Prostate gland (tissue), 2 donors: ENCODE results near the gene KCND3. TPM values are rescaled to one million over a fixed set of nuclear protein-coding genes. Genes with fewer than 3 reads are reported as not detected.
A peak's percentile ranks its signal among the peaks of the same experiment; 100 is the strongest.
"Not testable (repeated sequence)": the region's sequence is repeated elsewhere in the genome, so short reads cannot be mapped to it uniquely, and the experiment has no call there.

Experiments
- DNase-seq: peaks from one replicate; pipeline ENCODE4 v3.0.0-alpha.2; 2019; ENCODE audit warnings: low spot score
- H3K27ac ChIP-seq, 2 donors: fragments of 200-600 bp; sonication (generic); 2 replicates each; pipeline ENCODE4 v1.5.1; 2017 to 2019
- H3K27me3 ChIP-seq: fragments of 200-600 bp; sonication (generic); replicated peaks from 2 replicates; pipeline ENCODE4 v1.5.1; 2019; ENCODE audit not compliant: insufficient read depth
- H3K36me3 ChIP-seq, 2 donors: fragments of 200-600 bp; sonication (generic); 1 replicate in 1 of 2; 2 replicates in 1 of 2; pipeline versions ENCODE4 v1.5.1 to v1.8.1; 2017 to 2019
- H3K4me1 ChIP-seq: fragments of 200-600 bp; sonication (generic); replicated peaks from 2 replicates; pipeline ENCODE4 v1.5.1; 2019
- H3K4me3 ChIP-seq, 2 donors: fragments of 200-600 bp; sonication (generic); 2 replicates each; pipeline ENCODE4 v1.5.1; 2017 to 2019
- H3K9me3 ChIP-seq: fragments of 200-600 bp; sonication (generic); 2 replicates; pipeline ENCODE4 v1.5.1; 2017
- CTCF ChIP-seq, 4 experiments: fragments of 200-600 bp in 2 of 4; fragments of 450-650 bp in 2 of 4; sonication (generic) in 2 of 4; IDR thresholded peaks; 1 replicate in 3 of 4; 2 replicates in 1 of 4; pipeline ENCODE4 v1.5.1; 2016 to 2019; ENCODE audit warnings: antibody characterized with exemption in 4 of 4, mild to moderate bottlenecking in 2 of 4, moderate library complexity in 2 of 4
- POLR2A ChIP-seq: fragments of 450-650 bp; IDR thresholded peaks from one replicate; pipeline ENCODE4 v1.6.1; 2016; ENCODE audit warnings: antibody characterized with exemption, mild to moderate bottlenecking
- POLR2AphosphoS5 ChIP-seq: sonication (generic); formaldehyde crosslinking; IDR thresholded peaks from one replicate; pipeline ENCODE4 v1.6.1; 2017; ENCODE audit warnings: antibody characterized with exemption
- WGBS: methylation state at CpG from one replicate; pipeline ENCODE4 v1.1.5; 2018; 5-methylcytosine and 5-hydroxymethylcytosine counted together
- intact Hi-C: fragments of 100-400 bp; cut with DNase I; formaldehyde crosslinking; loops from one replicate; pipeline ENCODE4 v1.14.2; 2022
- total RNA-seq, 2 donors: library from RNA; depleted of rRNA; stranded (reverse); fragments of >200 nt; gene quantifications; one replicate each; pipeline ENCODE4 v1.1.0, GENCODE V29; 2016

KCND3 gene
- total RNA-seq, 2 donors from 2014 or later = 17.1 to 27.3 TPM

DNA sequence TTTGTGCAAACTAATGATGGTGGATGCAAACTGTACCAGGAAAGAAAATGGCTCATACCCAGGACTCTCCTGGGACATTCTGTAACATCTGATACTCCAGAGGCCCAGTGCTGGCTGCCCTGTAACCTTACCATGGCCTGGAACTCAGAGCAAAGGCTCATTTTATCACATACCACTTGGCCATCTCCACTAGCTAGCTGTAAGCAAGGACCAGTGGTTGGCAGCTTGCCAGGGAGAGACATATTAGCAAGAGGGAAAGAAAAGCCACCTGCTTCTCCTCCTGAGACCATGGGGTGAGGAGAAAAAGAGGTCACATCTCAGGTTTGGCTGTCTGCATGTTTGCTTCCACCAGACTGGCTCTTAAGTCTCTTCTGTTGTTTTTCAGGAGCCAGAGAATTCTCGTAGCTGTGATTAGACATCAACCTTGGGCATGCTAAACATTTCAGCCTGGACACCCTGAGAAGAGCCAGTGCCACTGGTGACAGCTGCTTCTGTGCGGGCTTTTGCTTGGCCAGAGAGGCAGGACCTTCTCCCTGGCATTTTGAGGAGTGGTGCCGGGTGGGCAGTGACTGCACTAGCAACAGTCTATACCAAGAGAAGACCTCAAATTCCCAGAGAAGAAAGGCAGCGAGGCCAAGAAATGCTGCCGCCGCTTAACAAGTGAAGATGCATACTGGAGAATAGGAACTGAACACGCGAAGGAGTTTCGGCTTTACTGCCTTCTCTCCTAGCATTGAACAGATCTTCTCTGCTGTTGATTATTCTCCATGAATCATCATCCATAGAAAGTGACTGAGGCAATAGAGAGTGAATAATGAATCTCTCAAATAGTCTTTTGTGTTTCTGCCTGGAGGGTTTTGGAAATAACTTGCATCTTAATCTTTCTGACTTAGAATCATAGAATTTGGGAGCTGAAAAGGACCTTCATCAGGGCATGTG is 243.5 kb downstream of the KCND3 start:
- H3K36me3 ChIP-seq = no peaks in the 10 kb centered on the region
- no peaks in the 10 kb centered on the region for H3K4me1 ChIP-seq
- TF ChIP-seq POLR2A = no peak
- no peak for TF ChIP-seq CTCF (IDR thresholded peaks at IDR 0.05)
- TF ChIP-seq POLR2AphosphoS5 = no peak
- no peaks in the 10 kb centered on the region for H3K27me3 ChIP-seq
- H3K27ac ChIP-seq = no peak overlapping the region
- H3K4me3 ChIP-seq = no peak overlapping the region
- H3K9me3 ChIP-seq = no peaks in the 10 kb centered on the region
- 98% methylated on average over 9 of the region's 9 CpGs for WGBS
- DNase-seq = no peak
- intact Hi-C loops = no loop called here

DNA sequence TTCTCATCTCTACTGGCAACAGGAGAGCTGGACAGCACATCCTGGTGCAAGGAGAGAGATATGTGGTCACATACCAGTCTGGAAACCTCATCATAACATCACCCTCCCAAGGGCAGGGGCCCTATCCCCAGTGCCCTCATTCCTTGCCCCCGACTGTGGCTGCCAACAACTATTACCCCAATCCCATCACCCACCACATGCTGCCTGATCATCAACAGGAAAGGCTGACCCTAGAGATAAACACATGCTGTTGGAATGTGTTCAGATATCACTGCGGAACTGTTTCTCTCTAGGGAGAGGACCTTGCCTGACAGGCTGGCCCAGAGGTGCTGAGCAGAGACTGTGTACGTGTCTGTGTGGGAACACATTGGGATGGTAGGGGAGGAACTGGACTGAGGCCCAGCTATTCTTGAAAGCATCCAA is 245.8 kb downstream of the KCND3 start:
- Histone ChIP-seq H3K4me1 (no peaks in the 10 kb centered on the region), H3K27me3 (no peaks in the 10 kb centered on the region), H3K9me3 (no peaks in the 10 kb centered on the region), H3K4me3 (no peak overlapping the region), H3K36me3 (no peaks in the 10 kb centered on the region), H3K27ac (no peak overlapping the region)
- TF ChIP-seq POLR2AphosphoS5 (no peak), CTCF (IDR thresholded peaks at IDR 0.05) (no peak), POLR2A (no peak)
- DNase-seq = no peak
- 74% methylated on average over 3 of the region's 3 CpGs for WGBS
- intact Hi-C loops = no loop called here

DNA sequence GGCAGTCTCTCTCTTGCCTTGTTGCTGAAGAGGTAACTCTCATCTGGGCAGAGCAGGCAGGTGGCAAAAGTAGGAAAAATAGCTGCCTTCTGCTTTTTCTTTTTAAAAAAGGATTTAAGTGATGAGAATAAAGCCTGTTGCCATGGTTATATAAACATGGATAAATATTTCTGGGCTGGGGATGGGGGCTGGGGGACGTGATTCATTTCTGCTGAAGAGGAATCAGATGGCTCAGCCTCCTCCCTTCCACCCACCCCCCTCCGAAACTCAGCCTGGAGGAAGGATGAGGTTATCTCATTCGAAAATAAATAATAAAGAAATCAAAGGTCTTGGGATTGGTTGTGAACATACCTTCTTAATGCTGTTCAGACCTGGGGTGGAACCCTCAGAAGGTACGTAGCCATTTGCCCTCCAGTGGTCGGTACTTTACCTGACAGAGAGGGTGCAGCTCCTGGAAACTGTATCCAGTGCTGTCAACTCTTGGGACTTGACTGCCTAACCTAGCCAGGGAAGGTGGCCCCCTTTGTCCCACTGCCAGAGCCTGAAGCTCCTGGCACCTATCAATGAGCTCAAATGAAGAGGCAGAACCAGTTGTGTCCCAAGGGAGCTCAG is 246.4 kb downstream of the KCND3 start:
- no peak overlapping the region for H3K4me3 ChIP-seq
- WGBS = 82% methylated on average over 5 of the region's 5 CpGs
- no peaks in the 10 kb centered on the region for H3K27me3 ChIP-seq
- TF ChIP-seq CTCF (IDR thresholded peaks at IDR 0.05) (no peak), POLR2A (no peak), POLR2AphosphoS5 (no peak)
- no peaks in the 10 kb centered on the region for H3K36me3 ChIP-seq
- H3K27ac ChIP-seq = no peak overlapping the region
- H3K9me3 ChIP-seq = no peaks in the 10 kb centered on the region
- intact Hi-C loops = no loop called here
- no peaks in the 10 kb centered on the region for H3K4me1 ChIP-seq
- no peak for DNase-seq

DNA sequence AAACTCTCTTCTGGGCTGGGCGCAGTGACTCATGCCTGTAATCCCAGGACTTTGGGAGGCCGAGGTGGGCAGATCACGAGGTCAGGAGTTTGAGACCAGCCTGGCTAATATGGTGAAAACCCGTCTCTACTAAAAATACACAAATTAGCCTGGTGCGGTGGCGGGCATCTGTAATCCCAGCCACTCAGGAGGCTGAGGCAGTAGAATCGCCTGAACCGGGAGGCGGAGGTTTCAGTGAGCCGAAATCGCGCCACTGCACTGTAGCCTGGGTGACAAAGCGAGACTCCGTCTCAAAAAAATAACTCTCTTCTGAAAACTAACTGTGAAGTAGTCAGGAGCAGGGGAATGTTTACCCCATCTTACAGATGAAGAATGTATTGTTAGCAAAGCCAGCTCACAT is 247.2 kb downstream of the KCND3 start:
- 95% methylated on average over 14 of the region's 14 CpGs for WGBS
- intact Hi-C loops = not testable (repeated sequence)

GRCh38 chr1:111739925-111740765 is 249.3 kb downstream of the KCND3 start:
- Histone ChIP-seq H3K9me3 (no peaks in the 10 kb centered on the region), H3K36me3 (no peaks in the 10 kb centered on the region), H3K4me3 (peak overlapping the region; percentile 48 to 61), H3K27me3 (no peaks in the 10 kb centered on the region), H3K4me1 (no peaks in the 10 kb centered on the region), H3K27ac (peak overlapping the region; percentile 90 to 92)
- 1% methylated on average over 62 of the region's 63 CpGs for WGBS
- peak; percentile 56 for DNase-seq
- intact Hi-C loops = no loop called here
- no peak for TF ChIP-seq CTCF (IDR thresholded peaks at IDR 0.05)
- no peak for TF ChIP-seq POLR2A
- TF ChIP-seq POLR2AphosphoS5 = no peak

More for the DNA sequence above, 247.2 kb downstream of the KCND3 start:
- H3K27me3 ChIP-seq, H3K36me3 ChIP-seq, H3K27ac ChIP-seq, H3K9me3 ChIP-seq, DNase-seq, H3K4me1 ChIP-seq, H3K4me3 ChIP-seq: not testable (repeated sequence)
